Activated CD4-positive, alpha-beta T cell treated with anti-CD3 and anti-CD28 coated beads, Interleukin-2, amount 50 U/mL, for 16 hours (primary cell): ENCODE data around the gene GAK.
"Not testable (repeated sequence)": the region's sequence is repeated elsewhere in the genome, so short reads cannot be mapped to it uniquely, and the experiment has no call there.

ENCODE experiments used
- DNase-seq: peaks from one replicate; pipeline ENCODE4 v3.0.0-alpha.2; 2020

Gene GAK

DNA sequence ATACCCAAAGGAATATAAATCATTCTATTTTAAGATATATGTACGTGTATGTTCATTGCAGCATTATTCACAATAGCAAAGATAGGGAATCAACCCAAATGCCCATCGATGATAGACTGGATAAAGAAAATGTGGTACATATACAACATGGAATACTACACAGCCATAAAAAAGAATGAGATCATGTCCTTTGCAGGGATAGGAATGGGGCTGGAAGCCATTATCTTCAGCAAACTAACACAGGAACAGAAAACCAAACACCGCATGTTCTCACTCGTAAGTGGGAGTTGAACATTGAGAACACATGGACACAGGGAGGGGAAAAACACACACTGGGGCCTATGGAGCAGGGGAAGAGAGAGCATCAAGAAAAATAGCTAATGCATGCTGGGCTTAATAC lies 125.1 kb downstream of the GAK start:
- not testable (repeated sequence) for DNase-seq

DNA sequence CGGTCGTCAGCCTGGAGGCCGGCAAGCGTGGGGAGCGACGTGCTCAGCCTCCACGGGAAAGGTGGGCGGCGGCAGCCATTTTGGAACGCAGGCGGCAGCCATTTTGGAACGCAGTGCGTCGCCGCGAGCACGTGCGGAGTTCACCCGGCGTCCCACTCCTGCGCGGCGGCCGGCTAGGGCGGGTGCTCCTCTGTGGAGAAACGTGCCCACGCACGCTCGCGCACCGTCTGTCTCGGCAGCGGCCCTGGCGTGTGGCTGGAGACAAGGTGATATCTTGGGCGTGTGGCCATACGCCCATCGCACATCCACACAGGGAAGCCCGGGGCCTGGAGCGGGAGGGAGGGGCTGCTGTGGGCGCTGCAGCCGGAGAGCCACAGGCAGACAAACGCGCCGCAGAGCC lies 127.3 kb downstream of the GAK start:
- no peak for DNase-seq

DNA sequence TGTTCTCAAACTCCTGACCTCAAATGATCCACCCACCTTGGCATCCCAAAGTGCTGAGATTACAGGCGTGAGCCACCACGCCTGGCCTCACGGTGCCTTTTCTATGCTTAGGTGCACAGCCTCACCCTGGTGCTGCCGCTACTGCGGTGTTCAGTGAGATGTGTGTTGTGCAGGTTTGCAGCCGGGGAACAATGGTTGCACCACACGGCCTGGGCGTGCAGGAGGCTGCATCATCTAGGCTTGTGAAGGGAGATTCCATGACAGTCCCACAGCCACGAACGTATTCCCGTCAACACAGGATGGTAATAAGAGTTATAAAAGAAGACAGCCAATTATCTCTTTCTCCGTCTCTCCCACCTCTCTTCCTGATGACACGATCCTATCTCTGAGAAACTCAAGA lies 128.2 kb downstream of the GAK start:
- no peak for DNase-seq

DNA sequence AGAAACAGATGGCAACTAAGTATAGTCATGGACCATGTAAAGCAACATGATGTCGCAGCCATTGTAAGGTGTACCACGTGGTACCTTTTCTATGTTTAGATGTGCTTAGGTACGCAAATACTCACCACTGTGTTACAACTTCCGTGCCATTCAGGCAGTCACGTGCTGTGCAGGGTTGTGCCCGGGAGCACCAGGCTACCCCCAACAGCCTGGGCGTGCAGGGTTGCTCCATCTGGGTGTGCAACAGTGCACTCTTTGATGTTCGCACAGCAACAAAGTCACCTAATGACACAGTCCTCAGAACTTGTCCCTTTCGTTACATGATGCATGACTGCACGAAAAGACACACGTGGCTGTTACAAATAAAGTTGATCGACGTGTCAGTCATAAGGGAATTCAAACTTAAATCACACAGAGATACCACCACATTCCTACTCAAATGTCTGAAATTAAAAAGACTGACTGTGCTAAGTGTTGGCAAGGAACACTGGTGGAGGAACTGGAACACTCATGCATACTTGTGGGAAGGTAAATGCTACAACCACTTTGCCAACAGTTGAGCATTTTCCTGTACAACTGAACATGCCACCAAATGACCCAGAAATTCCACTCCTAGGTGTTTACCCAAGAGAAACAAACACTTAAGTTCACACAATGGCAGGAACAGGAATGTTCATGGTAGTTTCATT lies 130.5 kb downstream of the GAK start:
- no peak for DNase-seq
